ENCODE data around the gene GK2. TPM values are rescaled to one million over a fixed set of nuclear protein-coding genes. Genes with fewer than 3 reads are reported as not detected.

GK2 gene
- polyA plus RNA-seq, 1 donor (not counting 4 experiments of a cell fraction or from before 2014, with no cell fraction given), result not detected

- DNase-seq (ENCODE audit: low read depth, low spot score), result no peak
- TF ChIP-seq CTCF (optimal IDR thresholded peaks at IDR 0.05 in 1 of 3, IDR thresholded peaks at IDR 0.05 in 1 of 3, conservative IDR thresholded peaks at IDR 0.05 in 1 of 3; ENCODE audit: extremely low read depth in 1 of 3, insufficient read depth in 2 of 3, low read length in 3 of 3), result no peak
- no peak for TF ChIP-seq EZH2 (IDR thresholded peaks at IDR 0.05; ENCODE audit: low read length)
- H3K9me3 ChIP-seq (ENCODE audit: control insufficient read depth, low read depth, low read length), result no peaks in the 10 kb centered on the region
- H3K27me3 ChIP-seq (ENCODE audit: control insufficient read depth, extremely low read depth, insufficient read depth, low read length), result no peaks in the 10 kb centered on the region
- dilution Hi-C loops (cut with MboI; ENCODE audit: extremely low pct_ligation_motif_present, low sequenced_read_pairs), result no loop called here
- H3K79me2 ChIP-seq (ENCODE audit: control insufficient read depth, insufficient read depth, low read length), result no peaks in the 10 kb centered on the region
- H3K27ac ChIP-seq (ENCODE audit: control insufficient read depth, insufficient read depth, low read length), result no peak overlapping the region
- H3K36me3 ChIP-seq (ENCODE audit: control insufficient read depth in 2 of 2, extremely low read depth in 1 of 2, insufficient read depth in 2 of 2, low read length in 2 of 2), result no peaks in the 10 kb centered on the region
- FAIRE-seq, result no peak
- H3K4me2 ChIP-seq (ENCODE audit: control insufficient read depth, extremely low read depth, insufficient read depth, low read depth, low read length), result no peak overlapping the region
- no peak overlapping the region for H3K9ac ChIP-seq (ENCODE audit: control insufficient read depth, extremely low read depth, insufficient read depth, low read length)
- H2AFZ ChIP-seq (ENCODE audit: control insufficient read depth, low read length), result no peak overlapping the region
- H3K4me3 ChIP-seq (ENCODE audit: control insufficient read depth in 2 of 3, extremely low read depth in 1 of 3, insufficient read depth in 2 of 3, low read depth in 1 of 3, low read length in 3 of 3), result no peak overlapping the region
- no peaks in the 10 kb centered on the region for H4K20me1 ChIP-seq (ENCODE audit: control insufficient read depth, extremely low read depth, insufficient read depth, low read length)
- H3K9me1 ChIP-seq (ENCODE audit: control insufficient read depth, extremely low read depth, insufficient read depth, low read length), result no peaks in the 10 kb centered on the region
- H3K4me1 ChIP-seq (ENCODE audit: control insufficient read depth, extremely low read depth, insufficient read depth, low read length), result no peaks in the 10 kb centered on the region
Observed at GRCh38 chr4:79370026-79370425, 38.0 kb downstream of the GK2 start.

GRCh38 chr4:79367096-79367495 is 40.9 kb downstream of the GK2 start:
- dilution Hi-C loops (cut with MboI; ENCODE audit: extremely low pct_ligation_motif_present, low sequenced_read_pairs), result no loop called here
- DNase-seq (ENCODE audit: low read depth, low spot score), result no peak
- H2AFZ ChIP-seq (ENCODE audit: control insufficient read depth, low read length), result no peak overlapping the region
- H3K9ac ChIP-seq (ENCODE audit: control insufficient read depth, extremely low read depth, insufficient read depth, low read length), result no peak overlapping the region
- H3K79me2 ChIP-seq (ENCODE audit: control insufficient read depth, insufficient read depth, low read length), result no peaks in the 10 kb centered on the region
- no peaks in the 10 kb centered on the region for H3K9me3 ChIP-seq (ENCODE audit: control insufficient read depth, low read depth, low read length)
- H3K4me2 ChIP-seq (ENCODE audit: control insufficient read depth, extremely low read depth, insufficient read depth, low read depth, low read length), result no peak overlapping the region
- no peaks in the 10 kb centered on the region for H3K36me3 ChIP-seq (ENCODE audit: control insufficient read depth in 2 of 2, extremely low read depth in 1 of 2, insufficient read depth in 2 of 2, low read length in 2 of 2)
- no peaks in the 10 kb centered on the region for H3K27me3 ChIP-seq (ENCODE audit: control insufficient read depth, extremely low read depth, insufficient read depth, low read length)
- H4K20me1 ChIP-seq (ENCODE audit: control insufficient read depth, extremely low read depth, insufficient read depth, low read length), result no peaks in the 10 kb centered on the region
- no peak for TF ChIP-seq CTCF (optimal IDR thresholded peaks at IDR 0.05 in 1 of 3, IDR thresholded peaks at IDR 0.05 in 1 of 3, conservative IDR thresholded peaks at IDR 0.05 in 1 of 3; ENCODE audit: extremely low read depth in 1 of 3, insufficient read depth in 2 of 3, low read length in 3 of 3)
- TF ChIP-seq EZH2 (IDR thresholded peaks at IDR 0.05; ENCODE audit: low read length), result no peak
- no peaks in the 10 kb centered on the region for H3K9me1 ChIP-seq (ENCODE audit: control insufficient read depth, extremely low read depth, insufficient read depth, low read length)
- H3K27ac ChIP-seq (ENCODE audit: control insufficient read depth, insufficient read depth, low read length), result no peak overlapping the region
- no peak overlapping the region for H3K4me3 ChIP-seq (ENCODE audit: control insufficient read depth in 2 of 3, extremely low read depth in 1 of 3, insufficient read depth in 2 of 3, low read depth in 1 of 3, low read length in 3 of 3)
- no peaks in the 10 kb centered on the region for H3K4me1 ChIP-seq (ENCODE audit: control insufficient read depth, extremely low read depth, insufficient read depth, low read length)
- no peak for FAIRE-seq
